Lung (tissue), 12 donors: Measurements from ENCODE around the gene CPNE1. TPM values are rescaled to one million over a fixed set of nuclear protein-coding genes. Genes with fewer than 3 reads are reported as not detected.
A peak's percentile ranks its signal among the peaks of the same experiment; 100 is the strongest.

ENCODE experiments used
- ATAC-seq: fragments of 200-7000 bp; cut with Tn5 transposase; one replicate; pipeline ENCODE4 v1.9.1; 2020; ENCODE audit warnings: moderate number of reproducible peaks; ENCODE audit not compliant: insufficient read depth, low FRiP score
- DNase-seq, 3 donors: peaks; one replicate each; pipeline ENCODE4 v3.0.0-alpha.2; 2013 to 2017
- H3K27ac ChIP-seq, 2 donors: one replicate each; pipeline ENCODE4 v1.5.1; 2013; ENCODE audit warnings: mild to moderate bottlenecking in 2 of 2, moderate library complexity in 2 of 2, control low read depth in 1 of 2, inconsistent platforms in 1 of 2, low read depth in 1 of 2, low read length in 1 of 2
- H3K27me3 ChIP-seq, 3 donors: one replicate each; pipeline ENCODE4 v1.5.1; 2013; ENCODE audit warnings: low read length in 2 of 3; ENCODE audit not compliant: control insufficient read depth in 3 of 3, insufficient read depth in 3 of 3
- H3K36me3 ChIP-seq, 4 donors: one replicate each; pipeline ENCODE4 v1.5.1; 2013; ENCODE audit warnings: low read length in 4 of 4, mild to moderate bottlenecking in 1 of 4, moderate library complexity in 1 of 4; ENCODE audit not compliant: control insufficient read depth in 4 of 4, insufficient read depth in 4 of 4
- H3K4me1 ChIP-seq, 5 donors: one replicate each; pipeline ENCODE4 v1.5.1; 2013; ENCODE audit warnings: low read length in 5 of 5, mild to moderate bottlenecking in 2 of 5, moderate library complexity in 1 of 5; ENCODE audit not compliant: control insufficient read depth in 5 of 5, insufficient read depth in 5 of 5
- H3K4me3 ChIP-seq: one replicate; pipeline ENCODE4 v1.5.1; 2013; ENCODE audit warnings: mild to moderate bottlenecking, control low read depth, moderate library complexity
- H3K9ac ChIP-seq, 2 donors: one replicate each; pipeline ENCODE4 v1.5.1; 2013; ENCODE audit warnings: low read length in 2 of 2, control low read depth in 1 of 2; ENCODE audit not compliant: insufficient read depth in 1 of 2
- H3K9me3 ChIP-seq, 4 donors: one replicate each; pipeline ENCODE4 v1.5.1; 2013; ENCODE audit warnings: low read length in 3 of 4, mild to moderate bottlenecking in 1 of 4, moderate library complexity in 1 of 4; ENCODE audit not compliant: control insufficient read depth in 4 of 4, insufficient read depth in 3 of 4
- CTCF ChIP-seq: IDR thresholded peaks from 2 replicates; pipeline ENCODE4 v1.5.1; 2012; ENCODE audit warnings: mild to moderate bottlenecking; ENCODE audit errors: control extremely low read depth, extremely low read depth
- WGBS, 2 donors: extraction: QIAGEN DNeasy Blood & Tissue Kit; methylation state at CpG; one replicate each; pipeline ENCODE4 v1.1.7; 2013; 5-methylcytosine and 5-hydroxymethylcytosine counted together
- polyA plus RNA-seq, 2 donors: library from polyadenylated mRNA; stranded (reverse); fragments of 200-250 nt; gene quantifications; one replicate each; pipeline ENCODE4 v1.2.1, GENCODE V29; 2013
- total RNA-seq, 2 donors: library from RNA; depleted of rRNA in 1 of 2; stranded (reverse); fragments of >200 nt in 1 of 2; gene quantifications; one replicate each; pipeline ENCODE4 v1.2.1, GENCODE V29; 2014 to 2021
- donor health status: control.
- donor health status: control.
- donor health status: Bipolar disorder and iron deficiency.
- donor health status: healthy.
- donor health status: DM: yes; HTN: yes; CAD: no.

CPNE1 gene
- total and polyA plus RNA-seq, 4 donors: 91.9 to 180 (median 140) TPM

DNA sequence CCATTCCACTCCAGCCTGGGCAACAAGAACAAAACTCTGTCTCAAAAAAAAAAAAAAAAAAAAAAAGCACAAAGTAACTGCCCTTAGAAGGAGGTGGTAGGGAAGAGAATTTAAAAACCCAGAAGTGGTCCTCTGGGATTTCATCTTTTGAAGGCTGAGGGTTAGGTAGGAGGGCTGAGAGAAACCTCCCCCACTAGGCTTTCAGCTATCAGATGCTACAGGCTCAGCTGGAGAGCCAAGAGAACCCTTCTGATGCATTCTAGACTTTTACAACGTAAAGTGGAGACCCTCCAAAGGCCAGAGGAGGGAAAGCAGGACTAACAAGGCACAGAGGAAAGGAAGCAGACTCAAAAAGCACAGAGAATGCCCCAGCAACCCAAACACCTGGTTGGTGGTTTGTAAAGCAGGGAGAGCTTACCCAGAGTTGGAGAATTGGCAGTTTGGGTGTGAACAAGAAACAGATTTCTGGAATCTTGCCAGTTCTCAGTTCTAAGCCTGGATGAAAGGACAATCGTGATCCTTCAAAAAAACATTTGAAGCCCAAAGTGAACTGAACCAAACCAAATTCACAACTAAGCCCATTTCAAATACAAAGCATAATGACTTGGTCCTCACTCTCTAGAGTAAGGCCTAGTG is 72.2 kb downstream of the CPNE1 start:
- ATAC-seq: no peak
- no peak overlapping the region for H3K4me3 ChIP-seq
- no peak for DNase-seq
- H3K27me3 ChIP-seq: no peaks in the 10 kb centered on the region
- no peaks in the 10 kb centered on the region for H3K36me3 ChIP-seq
- H3K4me1 ChIP-seq: no peaks in the 10 kb centered on the region
- WGBS, 2 donors: 18 to 39% methylated on average over 2 of the region's 2 CpGs
- no peaks in the 10 kb centered on the region for H3K9me3 ChIP-seq
- no peak overlapping the region for H3K27ac ChIP-seq
- no peak overlapping the region for H3K9ac ChIP-seq
- TF ChIP-seq CTCF: no peak

- ATAC-seq (no peak), DNase-seq (no peak)
- no peaks in the 10 kb centered on the region for H3K4me1 ChIP-seq
- no peak overlapping the region for H3K4me3 ChIP-seq
- no peak overlapping the region for H3K27ac ChIP-seq
- no peak for TF ChIP-seq CTCF
- no peak overlapping the region for H3K9ac ChIP-seq
- no peaks in the 10 kb centered on the region for H3K9me3 ChIP-seq
- H3K36me3 ChIP-seq: no peaks in the 10 kb centered on the region
- WGBS, 2 donors: 89 to 93% methylated on average over 14 of the region's 14 CpGs
- H3K27me3 ChIP-seq: no peaks in the 10 kb centered on the region
Measured at GRCh38 chr20:35588397-35588796, 76.3 kb downstream of the CPNE1 start.

DNA sequence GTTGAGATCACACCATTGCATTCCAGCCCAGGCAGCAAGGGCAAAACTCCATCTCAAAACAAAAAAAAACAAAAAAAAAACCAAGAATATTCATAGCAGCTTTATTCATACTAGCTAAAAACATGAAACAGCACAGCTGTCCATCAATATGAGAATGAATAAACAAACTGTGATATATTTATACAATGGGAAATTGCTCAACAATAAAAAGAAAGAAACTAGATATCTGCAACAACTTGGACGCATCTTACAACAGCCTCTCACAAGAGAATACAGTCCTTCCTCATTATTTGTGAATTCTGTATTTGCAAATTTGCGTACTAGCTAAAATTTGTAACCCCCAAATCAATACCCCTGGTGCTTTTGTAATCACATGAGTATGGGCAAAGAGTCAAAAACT is 77.3 kb downstream of the CPNE1 start:
- 45 to 60% methylated on average over 2 of the region's 2 CpGs for WGBS, 2 donors
- no peak for TF ChIP-seq CTCF
- Histone ChIP-seq H3K4me3 (no peak overlapping the region), H3K4me1 (no peaks in the 10 kb centered on the region), H3K27me3 (no peaks in the 10 kb centered on the region), H3K9ac (no peak overlapping the region), H3K36me3 (no peaks in the 10 kb centered on the region), H3K27ac (no peak overlapping the region), H3K9me3 (peaks cover 0 to 2% (median 0%) of the 10 kb centered on the region in 4 donors)
- ATAC-seq: no peak
- peak in 2 of 3 donors; percentile 35 to 62 for DNase-seq
